CD4-positive, alpha-beta T cell treated with Interleukin-17A for 1 hour (primary cell): ENCODE measurements around the gene HSPA1L.

ENCODE experiments used
- DNase-seq: peaks from one replicate; pipeline ENCODE4 v3.0.0-alpha.2; 2020

HSPA1L gene

GRCh38 chr6:31781244-31782125, 33.6 kb downstream of the HSPA1L start:
- DNase-seq, result no peak

DNA sequence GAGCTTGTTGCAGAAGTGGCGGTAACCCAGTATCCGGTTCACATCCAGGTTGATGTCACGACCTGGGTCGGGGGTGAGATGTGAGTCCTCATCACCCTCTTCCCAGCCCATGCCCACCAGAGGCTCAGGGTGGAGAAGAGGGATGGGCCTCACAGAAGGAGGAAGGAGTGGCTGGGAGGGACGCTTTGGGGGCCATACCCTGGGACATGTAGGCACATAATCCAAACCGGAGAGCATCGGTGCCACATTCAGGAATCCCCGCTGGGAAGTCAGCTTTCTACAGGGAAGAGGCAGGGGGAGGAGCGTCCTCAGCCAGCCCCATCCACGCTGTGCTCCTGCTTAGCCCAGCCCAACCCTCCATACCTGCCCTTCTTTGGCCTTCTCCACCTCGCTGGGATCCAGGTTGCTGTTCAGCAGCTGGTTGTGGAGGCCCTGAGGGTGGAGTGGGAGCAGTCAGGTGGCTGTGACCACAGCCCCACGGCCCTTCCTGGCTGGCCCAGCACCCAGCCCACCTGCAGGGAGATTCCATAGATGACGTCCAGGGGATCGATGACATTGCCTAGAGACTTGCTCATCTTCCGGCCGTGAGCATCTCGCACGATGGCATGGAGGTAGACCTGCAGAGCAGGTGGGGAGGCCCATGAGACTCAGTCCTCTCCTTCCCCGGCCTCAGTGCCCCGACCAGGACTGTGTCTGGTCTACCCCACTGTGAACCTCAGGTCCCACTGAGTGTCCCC, 34.4 kb downstream of the HSPA1L start:
- no peak for DNase-seq

GRCh38 chr6:31779908-31780307, 35.2 kb downstream of the HSPA1L start:
- DNase-seq, result no peak

DNA sequence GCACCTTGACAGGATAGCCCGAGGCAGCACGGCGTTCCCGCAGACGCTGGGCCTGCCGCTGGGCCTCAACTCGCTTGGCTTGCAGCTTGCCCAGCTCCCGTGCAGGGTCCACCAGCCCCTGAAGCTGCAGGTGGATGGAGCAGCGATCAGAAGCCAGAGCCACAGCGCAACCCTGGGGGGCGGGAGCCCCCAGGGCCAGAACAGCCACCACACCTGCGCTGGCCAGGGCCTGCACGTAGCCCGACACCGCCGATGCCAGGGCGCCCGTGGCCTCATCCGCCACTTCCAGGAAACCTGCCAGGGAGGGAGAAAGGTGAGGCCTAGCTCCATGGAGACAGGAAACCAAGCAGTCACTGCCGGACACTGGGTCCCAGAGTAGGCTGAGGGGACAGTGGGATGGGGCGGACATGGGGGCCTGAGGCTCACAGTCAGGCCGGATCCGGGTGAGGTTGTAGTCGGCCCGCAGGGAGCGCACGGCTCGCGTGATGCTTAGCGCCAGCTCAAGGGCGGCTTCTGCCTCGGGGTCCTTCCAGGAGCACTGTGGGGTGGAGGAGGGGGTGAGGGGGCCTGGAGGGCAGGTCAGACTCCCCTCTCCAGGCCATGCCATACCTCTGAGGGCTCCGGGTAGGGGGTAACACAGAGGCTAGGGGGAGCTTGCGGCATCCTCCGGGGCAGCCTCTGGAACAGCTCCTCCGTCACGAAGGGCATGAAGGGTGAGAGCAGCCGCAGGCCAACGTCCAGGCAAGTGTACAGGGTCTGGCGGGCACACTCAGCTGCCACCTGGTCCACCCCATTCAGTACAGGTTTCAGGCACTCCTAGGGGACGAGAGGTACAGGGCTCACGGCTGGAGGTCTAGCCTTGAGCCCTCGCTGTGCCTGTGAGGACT, 35.8 kb downstream of the HSPA1L start:
- no peak for DNase-seq

- DNase-seq, result no peak
Measured at GRCh38 chr6:31778193-31778592, 36.9 kb downstream of the HSPA1L start.

GRCh38 chr6:31777667-31778050, 37.4 kb downstream of the HSPA1L start:
- no peak for DNase-seq

GRCh38 chr6:31776989-31777666, 38.0 kb downstream of the HSPA1L start, which contains the start of gene VWA7:
VWA7 (minus strand) TSS chr6:31777328; CDS start chr6:31776779, 549 bp downstream.
- DNase-seq, result peak; percentile 83

- DNase-seq, result no peak
Measured at GRCh38 chr6:31776485-31776988, 38.5 kb downstream of the HSPA1L start.

- DNase-seq, result no peak
Measured at GRCh38 chr6:31775633-31776484, 39.2 kb downstream of the HSPA1L start.

GRCh38 chr6:31775184-31775583, 39.9 kb downstream of the HSPA1L start:
- no peak for DNase-seq

DNA sequence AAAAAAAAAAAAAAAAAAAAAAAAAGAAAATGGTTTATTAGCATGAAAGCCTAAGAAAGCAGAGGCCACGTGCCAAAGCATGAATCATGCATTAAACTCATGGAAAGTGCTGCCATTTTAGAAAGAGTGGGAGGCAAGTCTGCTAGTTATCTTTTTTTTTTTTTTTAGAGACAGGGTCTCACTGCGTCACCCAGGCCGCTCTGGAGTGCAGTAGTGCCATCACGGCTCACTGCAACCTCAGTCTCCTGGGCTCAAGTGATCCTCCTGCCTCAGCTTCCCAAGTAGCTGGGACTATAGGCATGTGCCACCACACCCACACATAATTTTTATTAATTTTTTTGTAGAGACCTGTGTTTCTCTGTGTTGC, 43.1 kb downstream of the HSPA1L start:
- no peak for DNase-seq

- no peak for DNase-seq
Measured at GRCh38 chr6:31770860-31771259, 44.2 kb downstream of the HSPA1L start.

DNA sequence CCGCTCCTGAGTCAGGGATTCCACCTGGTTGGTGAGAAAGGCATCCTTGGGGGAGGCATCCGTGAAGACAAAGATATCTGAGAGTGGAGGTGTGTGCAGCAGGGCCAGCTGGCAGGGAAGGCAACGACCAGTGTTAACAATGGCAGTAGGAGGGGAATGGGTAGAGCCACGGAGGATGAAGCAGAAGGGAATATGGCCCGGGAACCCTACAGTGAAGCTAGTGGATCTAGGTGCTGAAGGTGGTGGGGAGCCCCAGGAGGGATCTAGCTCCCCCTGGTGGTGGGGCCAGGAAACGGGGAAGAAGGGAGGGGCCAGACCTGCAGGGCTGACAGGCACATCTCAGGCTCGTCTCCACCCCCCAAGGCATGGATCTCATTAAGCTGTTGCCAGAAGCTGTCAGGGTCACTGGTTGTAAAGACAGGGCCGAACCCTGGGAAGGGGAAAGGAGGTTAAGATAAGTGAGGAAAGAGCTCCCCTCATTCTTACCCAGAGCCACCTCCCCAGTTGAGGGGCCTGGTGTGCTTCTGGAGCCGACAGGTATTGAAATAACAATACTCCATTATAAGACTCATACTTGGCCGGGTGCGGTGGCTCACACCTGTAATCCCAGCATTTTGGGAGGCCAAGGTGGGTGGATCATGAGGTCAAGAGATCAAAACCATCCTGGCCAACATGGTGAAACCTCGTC, 45.3 kb downstream of the HSPA1L start:
- peak; percentile 88 for DNase-seq

GRCh38 chr6:31768363-31769257, 46.5 kb downstream of the HSPA1L start:
- no peak for DNase-seq

GRCh38 chr6:31767096-31767645, 47.9 kb downstream of the HSPA1L start:
- no peak for DNase-seq

GRCh38 chr6:31765910-31766794, 48.9 kb downstream of the HSPA1L start:
- no peak for DNase-seq

GRCh38 chr6:31765559-31765909, 49.5 kb downstream of the HSPA1L start:
- no peak for DNase-seq

DNA sequence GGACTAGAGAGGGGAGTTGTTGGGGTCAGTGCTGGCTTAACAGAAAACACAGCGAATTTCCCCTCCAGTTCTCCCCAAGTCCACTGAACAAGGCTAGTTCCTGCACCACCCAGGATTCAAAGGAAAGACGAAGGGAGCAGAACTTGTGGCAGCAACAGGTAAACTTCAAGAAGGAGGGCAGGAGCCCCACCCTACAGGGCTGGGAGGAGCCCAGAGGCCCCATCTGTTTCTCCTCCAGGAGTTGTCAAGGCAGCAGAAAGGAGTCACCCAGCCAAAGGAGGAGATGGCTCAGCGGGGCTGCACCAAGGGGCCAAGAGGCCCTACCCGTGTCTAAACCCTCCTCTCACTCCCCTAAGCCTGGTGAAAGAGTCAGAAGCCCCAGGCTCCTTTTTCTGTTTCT, 50.9 kb downstream of the HSPA1L start:
- no peak for DNase-seq

GRCh38 chr6:31763619-31763940, 51.5 kb downstream of the HSPA1L start:
- no peak for DNase-seq
